Peyer's patch (tissue), 4 donors: ENCODE results near the gene SPOCD1. TPM values are rescaled to one million over a fixed set of nuclear protein-coding genes. Genes with fewer than 3 reads are reported as not detected.

Experiments
- DNase-seq, 3 donors: peaks; one replicate each; pipeline ENCODE4 v3.0.0-alpha.2; 2017 to 2019
- H3K27ac ChIP-seq, 4 donors: fragments of 200-600 bp; sonication (generic); one replicate each; pipeline ENCODE4 v1.5.1; 2016 to 2019
- H3K27me3 ChIP-seq, 2 donors: fragments of 200-600 bp; sonication (generic); one replicate each; pipeline ENCODE4 v1.5.1; 2019
- H3K36me3 ChIP-seq, 3 donors: fragments of 200-600 bp; sonication (generic); one replicate each; pipeline ENCODE4 v1.5.1; 2016 to 2019
- H3K4me1 ChIP-seq, 4 donors: fragments of 200-600 bp; sonication (generic); one replicate each; pipeline ENCODE4 v1.5.1; 2016 to 2019
- H3K4me3 ChIP-seq, 4 donors: fragments of 200-600 bp; sonication (generic); 1 replicate in 3 of 4; 2 replicates in 1 of 4; pipeline ENCODE4 v1.5.1; 2016 to 2019; ENCODE audit warnings: mild to moderate bottlenecking in 1 of 4
- H3K9me3 ChIP-seq, 4 donors: fragments of 200-600 bp; sonication (generic); one replicate each; pipeline ENCODE4 v1.5.1; 2016 to 2019; ENCODE audit warnings: mild to moderate bottlenecking in 1 of 4
- POLR2A ChIP-seq, 2 donors: fragments of 450-650 bp; IDR thresholded peaks; one replicate each; pipeline ENCODE4 v1.5.1; 2017; ENCODE audit warnings: antibody characterized with exemption in 2 of 2, mild to moderate bottlenecking in 2 of 2, moderate library complexity in 2 of 2
- total RNA-seq, 4 donors: library from RNA; depleted of rRNA; stranded (reverse); fragments of >200 nt; gene quantifications; one replicate each; pipeline ENCODE4 v1.1.0, GENCODE V29; 2016
- TF ChIP-seq, protein P1 (sequence below), 6 experiments: fragments of 450-650 bp in 4 of 6; fragments of 200-600 bp in 2 of 6; sonication (generic) in 1 of 6; IDR thresholded peaks; one replicate each; pipeline ENCODE4 v1.5.1; 2017 to 2019; ENCODE audit warnings: antibody characterized with exemption in 6 of 6, mild to moderate bottlenecking in 3 of 6, moderate library complexity in 1 of 6

The SPOCD1 gene
- total RNA-seq, 4 donors from 2014 or later = 0.80 to 3.3 TPM; not detected in 2

DNA sequence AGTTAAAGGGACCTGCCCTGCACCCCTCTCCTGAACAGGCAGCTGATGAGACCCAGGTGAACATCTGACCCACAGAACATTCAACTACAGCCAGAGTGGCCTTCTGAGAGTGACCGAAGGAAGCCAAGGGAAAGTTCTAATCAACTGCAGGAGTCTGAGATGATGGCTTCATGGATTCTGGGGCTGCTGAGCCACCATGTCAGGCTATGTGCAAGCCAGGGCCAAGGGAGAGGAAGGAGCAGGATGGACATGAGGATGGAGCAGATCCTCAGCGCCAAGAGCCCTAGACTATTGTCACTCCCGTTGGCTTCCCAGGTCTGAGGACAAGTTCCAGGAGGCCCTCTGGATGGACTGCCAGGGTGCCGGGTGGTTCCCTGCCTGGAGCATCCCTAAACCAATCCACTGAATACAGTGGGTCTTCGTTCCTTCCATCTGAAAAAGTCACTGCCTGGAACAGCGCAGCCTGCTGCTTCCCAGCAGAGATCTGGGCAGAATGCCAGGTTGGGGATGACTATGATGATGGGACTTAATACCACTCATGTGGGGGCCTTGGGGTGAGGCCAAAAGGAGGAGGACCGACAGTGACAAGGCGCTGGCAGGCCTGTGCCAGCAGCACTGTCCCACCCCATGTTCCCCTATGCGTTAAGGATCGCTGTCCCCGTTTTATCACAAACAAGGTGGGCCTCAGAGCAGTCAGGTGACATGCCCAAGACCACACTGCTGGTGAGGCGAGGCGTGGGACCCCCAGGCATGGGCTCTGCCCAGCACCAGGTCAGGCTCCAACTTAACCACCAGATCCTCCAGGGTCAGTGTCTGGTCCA is 19.8 kb downstream of the SPOCD1 start:
- Histone ChIP-seq H3K4me3 (no peak overlapping the region), H3K36me3 (no peaks in the 10 kb centered on the region), H3K27ac (no peak overlapping the region), H3K27me3 (no peaks in the 10 kb centered on the region), H3K9me3 (no peaks in the 10 kb centered on the region), H3K4me1 (no peaks in the 10 kb centered on the region)
- TF ChIP-seq, protein P1, sequence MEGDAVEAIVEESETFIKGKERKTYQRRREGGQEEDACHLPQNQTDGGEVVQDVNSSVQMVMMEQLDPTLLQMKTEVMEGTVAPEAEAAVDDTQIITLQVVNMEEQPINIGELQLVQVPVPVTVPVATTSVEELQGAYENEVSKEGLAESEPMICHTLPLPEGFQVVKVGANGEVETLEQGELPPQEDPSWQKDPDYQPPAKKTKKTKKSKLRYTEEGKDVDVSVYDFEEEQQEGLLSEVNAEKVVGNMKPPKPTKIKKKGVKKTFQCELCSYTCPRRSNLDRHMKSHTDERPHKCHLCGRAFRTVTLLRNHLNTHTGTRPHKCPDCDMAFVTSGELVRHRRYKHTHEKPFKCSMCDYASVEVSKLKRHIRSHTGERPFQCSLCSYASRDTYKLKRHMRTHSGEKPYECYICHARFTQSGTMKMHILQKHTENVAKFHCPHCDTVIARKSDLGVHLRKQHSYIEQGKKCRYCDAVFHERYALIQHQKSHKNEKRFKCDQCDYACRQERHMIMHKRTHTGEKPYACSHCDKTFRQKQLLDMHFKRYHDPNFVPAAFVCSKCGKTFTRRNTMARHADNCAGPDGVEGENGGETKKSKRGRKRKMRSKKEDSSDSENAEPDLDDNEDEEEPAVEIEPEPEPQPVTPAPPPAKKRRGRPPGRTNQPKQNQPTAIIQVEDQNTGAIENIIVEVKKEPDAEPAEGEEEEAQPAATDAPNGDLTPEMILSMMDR (IDR thresholded peaks at IDR 0.05) = no peak
- TF ChIP-seq POLR2A (IDR thresholded peaks at IDR 0.05) = no peak
- peak in 2 of 3 donors; percentile 35 to 43 for DNase-seq

- no peak for DNase-seq
- no peaks in the 10 kb centered on the region for H3K36me3 ChIP-seq
- H3K27me3 ChIP-seq = no peaks in the 10 kb centered on the region
Measured at GRCh38 chr1:31795096-31795675, 20.6 kb downstream of the SPOCD1 start.

GRCh38 chr1:31793586-31794285 is 22.1 kb downstream of the SPOCD1 start:
- H3K36me3 ChIP-seq = no peaks in the 10 kb centered on the region
- H3K4me1 ChIP-seq = peaks cover 0 to 5% (median 2%) of the 10 kb centered on the region in 4 donors
- no peaks in the 10 kb centered on the region for H3K9me3 ChIP-seq
- no peak overlapping the region for H3K27ac ChIP-seq
- peak in 2 of 3 donors; percentile 35 to 40 for DNase-seq
- TF ChIP-seq POLR2A (IDR thresholded peaks at IDR 0.05) = no peak
- TF ChIP-seq, protein P1 (IDR thresholded peaks at IDR 0.05) = no peak
- H3K27me3 ChIP-seq = no peaks in the 10 kb centered on the region
- H3K4me3 ChIP-seq = no peak overlapping the region

More at GRCh38 chr1:31795096-31795675, 20.6 kb downstream of the SPOCD1 start:
- H3K9me3 ChIP-seq = no peaks in the 10 kb centered on the region
- H3K4me3 ChIP-seq = no peak overlapping the region
- H3K4me1 ChIP-seq = no peaks in the 10 kb centered on the region
- no peak overlapping the region for H3K27ac ChIP-seq
- TF ChIP-seq, protein P1 (IDR thresholded peaks at IDR 0.05) = no peak
- no peak for TF ChIP-seq POLR2A (IDR thresholded peaks at IDR 0.05)

- peaks cover 0 to 9% (median 2%) of the 10 kb centered on the region in 4 donors for H3K4me1 ChIP-seq
- no peaks in the 10 kb centered on the region for H3K9me3 ChIP-seq
- H3K27me3 ChIP-seq = no peaks in the 10 kb centered on the region
- no peaks in the 10 kb centered on the region for H3K36me3 ChIP-seq
- no peak overlapping the region for H3K4me3 ChIP-seq
- no peak overlapping the region for H3K27ac ChIP-seq
- DNase-seq = peak in 1 of 3 donors; percentile 39
- no peak for TF ChIP-seq POLR2A (IDR thresholded peaks at IDR 0.05)
- TF ChIP-seq, protein P1 (IDR thresholded peaks at IDR 0.05) = no peak
Measured at GRCh38 chr1:31793086-31793485, 22.7 kb downstream of the SPOCD1 start.

DNA sequence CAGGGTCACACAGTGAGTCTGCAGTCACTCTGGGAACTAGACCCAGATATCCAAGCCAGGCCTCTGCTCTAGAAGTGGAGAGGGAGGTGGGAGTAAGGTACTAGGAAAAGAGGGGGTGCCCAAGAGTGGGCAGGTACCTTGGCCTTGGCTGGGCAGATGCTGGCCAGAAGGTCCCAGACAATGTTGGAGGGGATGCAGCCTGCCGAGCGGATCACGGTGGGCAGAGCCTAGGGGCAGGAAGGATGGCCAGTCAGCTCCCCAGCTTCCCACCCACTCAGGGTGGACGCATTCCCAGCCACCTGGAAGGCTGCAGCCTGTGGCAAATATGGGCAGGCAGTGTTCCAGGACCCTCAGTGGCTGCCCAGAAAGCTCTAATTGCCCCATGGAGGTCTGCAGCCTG is 23.3 kb downstream of the SPOCD1 start:
- Histone ChIP-seq H3K4me1 (peaks cover 0 to 9% (median 2%) of the 10 kb centered on the region in 4 donors), H3K4me3 (no peak overlapping the region), H3K27me3 (no peaks in the 10 kb centered on the region), H3K36me3 (no peaks in the 10 kb centered on the region), H3K27ac (no peak overlapping the region), H3K9me3 (no peaks in the 10 kb centered on the region)
- no peak for TF ChIP-seq POLR2A (IDR thresholded peaks at IDR 0.05)
- TF ChIP-seq, protein P1 (IDR thresholded peaks at IDR 0.05) = no peak
- DNase-seq = peak in 2 of 3 donors; percentile 31 to 42
